B cell (primary cell): ENCODE measurements around the gene NUAK1.

Experiments used
- EZH2 ChIP-seq: IDR thresholded peaks from 2 replicates; pipeline ENCODE4 v1.6.1; 2012; ENCODE audit warnings: borderline replicate concordance, low read depth, mild to moderate bottlenecking, moderate library complexity, low read length; ENCODE audit not compliant: insufficient read depth, poor library complexity, severe bottlenecking
- TF ChIP-seq, protein P1 (sequence below): fragments of 200-600 bp; IDR thresholded peaks from one replicate; pipeline ENCODE4 v1.8.0; 2022; ENCODE audit warnings: antibody characterized with exemption, mild to moderate bottlenecking

DNA sequence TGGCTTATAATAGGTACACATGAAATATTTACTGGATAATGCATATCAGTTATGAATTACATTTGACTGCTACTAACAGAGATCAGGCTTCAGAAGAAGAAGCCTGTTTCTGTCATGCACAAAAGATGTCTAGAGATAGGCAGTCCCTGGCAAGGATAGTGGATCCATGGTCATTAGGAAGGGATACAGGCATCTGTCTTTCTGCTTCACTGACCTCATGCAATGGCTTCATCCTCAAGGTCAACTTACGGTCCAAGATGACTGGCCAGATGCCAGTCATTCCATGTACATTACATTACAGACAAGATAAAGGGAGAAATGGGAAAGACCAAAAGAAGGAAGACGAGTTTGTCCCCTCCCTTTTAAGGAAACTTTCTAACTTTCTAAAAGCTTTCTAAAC is 94.0 kb downstream of the NUAK1 start:
- TF ChIP-seq, protein P1, sequence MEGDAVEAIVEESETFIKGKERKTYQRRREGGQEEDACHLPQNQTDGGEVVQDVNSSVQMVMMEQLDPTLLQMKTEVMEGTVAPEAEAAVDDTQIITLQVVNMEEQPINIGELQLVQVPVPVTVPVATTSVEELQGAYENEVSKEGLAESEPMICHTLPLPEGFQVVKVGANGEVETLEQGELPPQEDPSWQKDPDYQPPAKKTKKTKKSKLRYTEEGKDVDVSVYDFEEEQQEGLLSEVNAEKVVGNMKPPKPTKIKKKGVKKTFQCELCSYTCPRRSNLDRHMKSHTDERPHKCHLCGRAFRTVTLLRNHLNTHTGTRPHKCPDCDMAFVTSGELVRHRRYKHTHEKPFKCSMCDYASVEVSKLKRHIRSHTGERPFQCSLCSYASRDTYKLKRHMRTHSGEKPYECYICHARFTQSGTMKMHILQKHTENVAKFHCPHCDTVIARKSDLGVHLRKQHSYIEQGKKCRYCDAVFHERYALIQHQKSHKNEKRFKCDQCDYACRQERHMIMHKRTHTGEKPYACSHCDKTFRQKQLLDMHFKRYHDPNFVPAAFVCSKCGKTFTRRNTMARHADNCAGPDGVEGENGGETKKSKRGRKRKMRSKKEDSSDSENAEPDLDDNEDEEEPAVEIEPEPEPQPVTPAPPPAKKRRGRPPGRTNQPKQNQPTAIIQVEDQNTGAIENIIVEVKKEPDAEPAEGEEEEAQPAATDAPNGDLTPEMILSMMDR: no peak
- TF ChIP-seq EZH2: no peak
